ENCODE data around the gene THADA. TPM values are rescaled to one million over a fixed set of nuclear protein-coding genes. Genes with fewer than 3 reads are reported as not detected.

The THADA gene
- polyA plus RNA-seq, 3 donors = 7.3 to 11.2 (median 9.7) TPM

GRCh38 chr2:43220229-43220751, 375.5 kb downstream of the THADA start:
- Mint-ChIP-seq H3K9me3 (peaks cover 0 to 3% (median 0%) of the 10 kb centered on the region in 7 donors), H3K4me1 (peaks cover 56% of the 10 kb centered on the region), H3K27ac (peak overlapping the region; percentile 98 to 99 (median 98)), H3K36me3 (peaks cover 23 to 43% of the 10 kb centered on the region in 2 donors), H3K4me3 (peak overlapping the region; percentile 98 to 100), H3K27me3 (ENCODE audit: low read depth in 3 of 3) (peaks cover 0 to 4% (median 0%) of the 10 kb centered on the region in 3 donors)
- Histone ChIP-seq H3K36me3 (replicated peaks in 1 of 2; ENCODE audit: control insufficient read depth in 1 of 2, insufficient read depth in 2 of 2, low read length in 2 of 2) (peaks cover 26 to 34% of the 10 kb centered on the region in 2 donors), H3K9me3 (replicated peaks in 1 of 2; ENCODE audit: control insufficient read depth in 1 of 2, insufficient read depth in 1 of 2, low read length in 2 of 2) (no peaks in the 10 kb centered on the region), H3K27me3 (ENCODE audit: control insufficient read depth in 2 of 2, insufficient read depth in 2 of 2, low read length in 2 of 2) (no peaks in the 10 kb centered on the region), H2AFZ (ENCODE audit: insufficient read depth, low read depth, low read length, poor library complexity, severe bottlenecking) (peak overlapping the region; percentile 78), H3K4me1 (ENCODE audit: control insufficient read depth in 1 of 2, insufficient read depth in 2 of 2, low read length in 2 of 2) (peaks cover 41 to 69% of the 10 kb centered on the region in 2 donors), H3K4me3 (replicated peaks in 1 of 3; ENCODE audit: low read depth in 2 of 3, low read length in 3 of 3) (peak overlapping the region; percentile 83 to 99 (median 87)), H3K79me2 (ENCODE audit: insufficient read depth, low read length) (peaks cover 76% of the 10 kb centered on the region), H4K20me1 (ENCODE audit: insufficient read depth, low read length) (peaks cover 48% of the 10 kb centered on the region), H3K9ac (ENCODE audit: insufficient read depth, low read length, poor library complexity, severe bottlenecking) (peak overlapping the region; percentile 86), H3K27ac (ENCODE audit: low read depth in 1 of 2, low read length in 2 of 2) (peak overlapping the region; percentile 88 to 92), H3K4me2 (replicated peaks; ENCODE audit: extremely low read depth, low read length, poor library complexity, severe bottlenecking) (peak overlapping the region; percentile 90)
- TF ChIP-seq CTCF (IDR thresholded peaks at IDR 0.05) = no peak
- DNase-seq = peak in 1 of 3 donors; percentile 55
- intact Hi-C loops (cut with micrococcal nuclease) = loop anchor here in 1 of 2 donors (5.0 to 10.0 kb wide), 3 partner anchors 63 to 395 kb away; no protein-coding TSS in a partner anchor
- WGBS (ENCODE audit: insufficient coverage) = 0% methylated on average over 4 of the region's 10 CpGs

- Histone ChIP-seq H3K4me2 (replicated peaks; ENCODE audit: extremely low read depth, low read length, poor library complexity, severe bottlenecking) (peak overlapping the region; percentile 90), H2AFZ (ENCODE audit: insufficient read depth, low read depth, low read length, poor library complexity, severe bottlenecking) (peak overlapping the region; percentile 78), H3K79me2 (ENCODE audit: insufficient read depth, low read length) (peaks cover 72% of the 10 kb centered on the region), H3K27me3 (ENCODE audit: control insufficient read depth in 2 of 2, insufficient read depth in 2 of 2, low read length in 2 of 2) (no peaks in the 10 kb centered on the region), H3K4me1 (ENCODE audit: control insufficient read depth in 1 of 2, insufficient read depth in 2 of 2, low read length in 2 of 2) (peaks cover 48 to 75% of the 10 kb centered on the region in 2 donors), H3K4me3 (replicated peaks in 1 of 3; ENCODE audit: low read depth in 2 of 3, low read length in 3 of 3) (peak overlapping the region; percentile 83 to 99 (median 87)), H3K9me3 (replicated peaks in 1 of 2; ENCODE audit: control insufficient read depth in 1 of 2, insufficient read depth in 1 of 2, low read length in 2 of 2) (no peaks in the 10 kb centered on the region), H3K9ac (ENCODE audit: insufficient read depth, low read length, poor library complexity, severe bottlenecking) (peak overlapping the region; percentile 86), H4K20me1 (ENCODE audit: insufficient read depth, low read length) (peaks cover 42% of the 10 kb centered on the region), H3K27ac (ENCODE audit: low read depth in 1 of 2, low read length in 2 of 2) (peak overlapping the region; percentile 88 to 92), H3K36me3 (replicated peaks in 1 of 2; ENCODE audit: control insufficient read depth in 1 of 2, insufficient read depth in 2 of 2, low read length in 2 of 2) (peaks cover 22 to 27% of the 10 kb centered on the region in 2 donors)
- DNase-seq = peak; percentile 82 to 85 (median 84)
- peaks cover 0 to 4% (median 0%) of the 10 kb centered on the region in 3 donors for H3K27me3 Mint-ChIP-seq (ENCODE audit: low read depth in 3 of 3)
- H3K4me3 Mint-ChIP-seq = peak overlapping the region; percentile 98 to 100
- H3K4me1 Mint-ChIP-seq = peaks cover 56% of the 10 kb centered on the region
- peaks cover 0 to 3% (median 0%) of the 10 kb centered on the region in 7 donors for H3K9me3 Mint-ChIP-seq
- intact Hi-C loops (cut with micrococcal nuclease) = loop anchor here (5.0 to 10.0 kb wide), 4 partner anchors 62 to 405 kb away; no protein-coding TSS in a partner anchor
- H3K27ac Mint-ChIP-seq = peak overlapping the region; percentile 98 to 99 (median 98)
- no peak for TF ChIP-seq CTCF (IDR thresholded peaks at IDR 0.05)
- H3K36me3 Mint-ChIP-seq = peaks cover 20 to 39% of the 10 kb centered on the region in 2 donors
- WGBS (ENCODE audit: insufficient coverage) = under 1% methylated on average over 31 of the region's 35 CpGs
Measured at GRCh38 chr2:43219383-43220228, 376.2 kb downstream of the THADA start.

All from CD14-positive monocyte (primary cell).